Measurements from ENCODE around the gene IGSF9B. TPM values are rescaled to one million over a fixed set of nuclear protein-coding genes. Genes with fewer than 3 reads are reported as not detected.
A peak's percentile ranks its signal among the peaks of the same experiment; 100 is the strongest.

The IGSF9B gene
- total and polyA plus RNA-seq, 8 donors, result 1.1 to 5.8 (median 2.6) TPM

- ATAC-seq (no peak), FAIRE-seq (no peak), DNase-seq (peak in 1 of 6 donors; percentile 49)
- Histone ChIP-seq H3K36me3 (no peaks in the 10 kb centered on the region), H3K27ac (no peak overlapping the region), H3K4me1 (no peaks in the 10 kb centered on the region), H3K4me3 (no peak overlapping the region), H3K9me3 (no peaks in the 10 kb centered on the region), H3K27me3 (no peaks in the 10 kb centered on the region)
- no peak for TF ChIP-seq CTCF (IDR thresholded peaks at IDR 0.05)
- intact Hi-C loops (cut with DNase I), result no loop called here
- WGBS, 2 donors, result 88 to 91% methylated on average over 24 of the region's 24 CpGs
Measured at GRCh38 chr11:133907841-133908241, 48.9 kb downstream of the IGSF9B start.

- no peaks in the 10 kb centered on the region for H3K4me1 ChIP-seq
- ATAC-seq, result no peak
- intact Hi-C loops (cut with DNase I), result no loop called here
Measured at GRCh38 chr11:133907216-133907615, 49.6 kb downstream of the IGSF9B start.

GRCh38 chr11:133906746-133907145, 50.0 kb downstream of the IGSF9B start:
- Histone ChIP-seq H3K27ac (no peak overlapping the region), H3K4me3 (no peak overlapping the region), H3K9me3 (no peaks in the 10 kb centered on the region), H3K27me3 (no peaks in the 10 kb centered on the region), H3K4me1 (no peaks in the 10 kb centered on the region), H3K36me3 (no peaks in the 10 kb centered on the region)
- ATAC-seq (no peak), FAIRE-seq (no peak), DNase-seq (peak in 1 of 6 donors; percentile 18)
- intact Hi-C loops (cut with DNase I), result no loop called here
- no peak for TF ChIP-seq CTCF (IDR thresholded peaks at IDR 0.05)
- 81 to 90% methylated on average over 13 of the region's 13 CpGs for WGBS, 2 donors

More at GRCh38 chr11:133907216-133907615, 49.6 kb downstream of the IGSF9B start:
- no peak for FAIRE-seq
- no peaks in the 10 kb centered on the region for H3K9me3 ChIP-seq
- peak in 2 of 6 donors; percentile 18 to 32 for DNase-seq
- no peak for TF ChIP-seq CTCF (IDR thresholded peaks at IDR 0.05)
- no peaks in the 10 kb centered on the region for H3K36me3 ChIP-seq
- H3K4me3 ChIP-seq, result no peak overlapping the region
- WGBS, 2 donors, result 85 to 96% methylated on average over 9 of the region's 9 CpGs
- no peak overlapping the region for H3K27ac ChIP-seq
- no peaks in the 10 kb centered on the region for H3K27me3 ChIP-seq

- no peak for FAIRE-seq
- no peaks in the 10 kb centered on the region for H3K36me3 ChIP-seq
- no peak for TF ChIP-seq CTCF (IDR thresholded peaks at IDR 0.05)
- H3K27ac ChIP-seq, result no peak overlapping the region
- no peak overlapping the region for H3K4me3 ChIP-seq
- intact Hi-C loops (cut with DNase I), result no loop called here
- no peaks in the 10 kb centered on the region for H3K4me1 ChIP-seq
- WGBS, 2 donors, result 85 to 93% methylated on average over 15 of the region's 15 CpGs
- peak in 1 of 6 donors; percentile 41 for DNase-seq
- no peak for ATAC-seq
- H3K9me3 ChIP-seq, result no peaks in the 10 kb centered on the region
- H3K27me3 ChIP-seq, result no peaks in the 10 kb centered on the region
Measured at GRCh38 chr11:133906241-133906640, 50.5 kb downstream of the IGSF9B start.

GRCh38 chr11:133905677-133906156, 51.1 kb downstream of the IGSF9B start:
- no peak overlapping the region for H3K27ac ChIP-seq
- H3K9me3 ChIP-seq, result no peaks in the 10 kb centered on the region
- WGBS, 2 donors, result 85 to 95% methylated on average over 13 of the region's 13 CpGs
- H3K27me3 ChIP-seq, result no peaks in the 10 kb centered on the region
- DNase-seq (no peak), ATAC-seq (no peak), FAIRE-seq (no peak)
- intact Hi-C loops (cut with DNase I), result no loop called here
- no peak overlapping the region for H3K4me3 ChIP-seq
- no peaks in the 10 kb centered on the region for H3K4me1 ChIP-seq
- TF ChIP-seq CTCF (IDR thresholded peaks at IDR 0.05), result no peak
- H3K36me3 ChIP-seq, result no peaks in the 10 kb centered on the region
